Mucosa of descending colon (tissue), 3 donors: ENCODE data around the gene NPAS2. TPM values are rescaled to one million over a fixed set of nuclear protein-coding genes. Genes with fewer than 3 reads are reported as not detected.
A peak's percentile ranks its signal among the peaks of the same experiment; 100 is the strongest.

Experiments used
- ATAC-seq: fragments of 200-7000 bp; cut with Tn5 transposase; one replicate; pipeline ENCODE4 v1.9.1; 2020; ENCODE audit warnings: mild to moderate bottlenecking, moderate library complexity
- DNase-seq, 3 donors: peaks; one replicate each; pipeline ENCODE4 v3.0.0-alpha.2; 2020
- H3K36me3 ChIP-seq: fragments of 200-600 bp; one replicate; pipeline ENCODE4 v1.8.0; 2021; ENCODE audit warnings: low read depth, mild to moderate bottlenecking
- H3K4me1 ChIP-seq: fragments of 200-600 bp; one replicate; pipeline ENCODE4 v1.8.0; 2021; ENCODE audit warnings: low read depth, mild to moderate bottlenecking
- H3K4me3 ChIP-seq: fragments of 200-600 bp; one replicate; pipeline ENCODE4 v1.8.0; 2021; ENCODE audit warnings: mild to moderate bottlenecking
- H3K9me3 ChIP-seq: fragments of 200-600 bp; one replicate; pipeline ENCODE4 v1.8.0; 2021; ENCODE audit warnings: mild to moderate bottlenecking
- CTCF ChIP-seq: fragments of 200-600 bp; IDR thresholded peaks from one replicate; pipeline ENCODE4 v1.8.0; 2022; ENCODE audit warnings: antibody characterized with exemption, mild to moderate bottlenecking
- intact Hi-C, 2 donors: fragments of 100-400 bp; cut with DNase I in 1 of 2; cut with micrococcal nuclease in 1 of 2; formaldehyde crosslinking; loops; one replicate each; pipeline versions ENCODE4 v1.11.0 to v1.11.1; 2022; cut with DNase I, micrococcal nuclease
- total RNA-seq, 3 donors: library from RNA; stranded (reverse); fragmentation: NEBNext Ultra II Directional in 2 of 3; extraction: Animal tissue kit (Norgen Biotek cat#: 25700) in 2 of 3; gene quantifications; one replicate each; pipeline versions ENCODE4 v1.2.1 to v1.2.4, GENCODE V29; 2021 to 2023
- donor health status: DM: no; HTN: no; CAD: no; lungs with moderate emphysema.
- donor health status: DM: no; HTN: no; CAD: no.
- donor health status: DM: no; HTN: yes; CAD: no.

Gene NPAS2
- total RNA-seq, 3 donors from 2014 or later = 42.5 to 53.1 (median 46.5) TPM

- TF ChIP-seq CTCF = no peak
- no peaks in the 10 kb centered on the region for H3K36me3 ChIP-seq
- no peaks in the 10 kb centered on the region for H3K4me1 ChIP-seq
- intact Hi-C loops = loop anchor here (5.0 kb wide), 2 partner anchors 370 to 375 kb away; no protein-coding TSS in a partner anchor
- ATAC-seq (no peak), DNase-seq (no peak)
- no peak overlapping the region for H3K4me3 ChIP-seq
- no peaks in the 10 kb centered on the region for H3K9me3 ChIP-seq
Measured at GRCh38 chr2:100982431-100982861, 162.5 kb downstream of the NPAS2 start.

- H3K36me3 ChIP-seq = no peaks in the 10 kb centered on the region
Measured at GRCh38 chr2:100983201-100983600, 163.3 kb downstream of the NPAS2 start.

GRCh38 chr2:100983684-100984310, 163.9 kb downstream of the NPAS2 start:
- H3K36me3 ChIP-seq = no peaks in the 10 kb centered on the region
- H3K9me3 ChIP-seq = no peaks in the 10 kb centered on the region
- TF ChIP-seq CTCF = no peak
- intact Hi-C loops = loop anchor here (2.0 to 5.0 kb wide), 3 partner anchors 253 to 376 kb away; no protein-coding TSS in a partner anchor
- no peak for DNase-seq
- no peak overlapping the region for H3K4me3 ChIP-seq
- no peak for ATAC-seq
- no peaks in the 10 kb centered on the region for H3K4me1 ChIP-seq

More at GRCh38 chr2:100983201-100983600, 163.3 kb downstream of the NPAS2 start:
- TF ChIP-seq CTCF = no peak
- H3K9me3 ChIP-seq = no peaks in the 10 kb centered on the region
- DNase-seq = no peak
- no peaks in the 10 kb centered on the region for H3K4me1 ChIP-seq
- H3K4me3 ChIP-seq = no peak overlapping the region
- intact Hi-C loops = loop anchor here (5.0 kb wide), 2 partner anchors 371 to 376 kb away; no protein-coding TSS in a partner anchor
- no peak for ATAC-seq

GRCh38 chr2:100984892-100985307, 165.0 kb downstream of the NPAS2 start:
- H3K4me1 ChIP-seq = no peaks in the 10 kb centered on the region
- TF ChIP-seq CTCF = peak; percentile 84
- intact Hi-C loops = loop anchor here (2.0 to 5.0 kb wide), 3 partner anchors 254 to 378 kb away; no protein-coding TSS in a partner anchor
- DNase-seq = peak; percentile 76 to 82 (median 79)
- ATAC-seq = peak; percentile 78
- no peaks in the 10 kb centered on the region for H3K36me3 ChIP-seq
- no peaks in the 10 kb centered on the region for H3K9me3 ChIP-seq
- H3K4me3 ChIP-seq = no peak overlapping the region

- intact Hi-C loops = no loop called here
- TF ChIP-seq CTCF = no peak
- Histone ChIP-seq H3K36me3 (no peaks in the 10 kb centered on the region), H3K9me3 (no peaks in the 10 kb centered on the region), H3K4me3 (no peak overlapping the region), H3K4me1 (no peaks in the 10 kb centered on the region)
- ATAC-seq (no peak), DNase-seq (no peak)
Measured at GRCh38 chr2:100986157-100986556, 166.2 kb downstream of the NPAS2 start.
